Measurements from ENCODE around the gene SERP2.

SERP2 gene

DNA sequence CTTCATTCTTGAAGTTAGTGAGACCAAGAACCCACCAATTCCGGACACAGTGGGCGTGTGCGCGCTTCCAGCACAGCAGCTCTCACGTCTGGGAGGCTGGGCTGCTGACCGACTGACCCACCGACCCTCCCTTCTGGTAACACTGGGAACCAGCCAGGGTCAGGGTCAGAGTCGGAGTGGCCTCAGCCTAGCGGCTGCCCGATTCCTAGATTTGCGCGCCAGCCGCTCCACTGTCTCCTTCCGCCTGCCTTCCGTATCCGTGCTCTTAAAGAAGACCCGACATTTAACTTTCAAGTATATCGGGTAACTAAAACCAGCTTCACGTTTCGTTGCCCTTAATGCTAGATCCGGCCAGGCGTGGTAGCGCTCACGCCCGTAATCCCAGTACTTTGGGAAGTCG is 41.1 kb downstream of the SERP2 start:
- TF ChIP-seq, protein P1, sequence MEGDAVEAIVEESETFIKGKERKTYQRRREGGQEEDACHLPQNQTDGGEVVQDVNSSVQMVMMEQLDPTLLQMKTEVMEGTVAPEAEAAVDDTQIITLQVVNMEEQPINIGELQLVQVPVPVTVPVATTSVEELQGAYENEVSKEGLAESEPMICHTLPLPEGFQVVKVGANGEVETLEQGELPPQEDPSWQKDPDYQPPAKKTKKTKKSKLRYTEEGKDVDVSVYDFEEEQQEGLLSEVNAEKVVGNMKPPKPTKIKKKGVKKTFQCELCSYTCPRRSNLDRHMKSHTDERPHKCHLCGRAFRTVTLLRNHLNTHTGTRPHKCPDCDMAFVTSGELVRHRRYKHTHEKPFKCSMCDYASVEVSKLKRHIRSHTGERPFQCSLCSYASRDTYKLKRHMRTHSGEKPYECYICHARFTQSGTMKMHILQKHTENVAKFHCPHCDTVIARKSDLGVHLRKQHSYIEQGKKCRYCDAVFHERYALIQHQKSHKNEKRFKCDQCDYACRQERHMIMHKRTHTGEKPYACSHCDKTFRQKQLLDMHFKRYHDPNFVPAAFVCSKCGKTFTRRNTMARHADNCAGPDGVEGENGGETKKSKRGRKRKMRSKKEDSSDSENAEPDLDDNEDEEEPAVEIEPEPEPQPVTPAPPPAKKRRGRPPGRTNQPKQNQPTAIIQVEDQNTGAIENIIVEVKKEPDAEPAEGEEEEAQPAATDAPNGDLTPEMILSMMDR (IDR thresholded peaks at IDR 0.05; ENCODE audit: insufficient read depth, low read depth, low read length, missing control alignments), result no peak
- H3K4me3 ChIP-seq (ENCODE audit: low read depth, low read length), result no peak overlapping the region
- DNase-seq (ENCODE audit: low read depth), result no peak

DNA sequence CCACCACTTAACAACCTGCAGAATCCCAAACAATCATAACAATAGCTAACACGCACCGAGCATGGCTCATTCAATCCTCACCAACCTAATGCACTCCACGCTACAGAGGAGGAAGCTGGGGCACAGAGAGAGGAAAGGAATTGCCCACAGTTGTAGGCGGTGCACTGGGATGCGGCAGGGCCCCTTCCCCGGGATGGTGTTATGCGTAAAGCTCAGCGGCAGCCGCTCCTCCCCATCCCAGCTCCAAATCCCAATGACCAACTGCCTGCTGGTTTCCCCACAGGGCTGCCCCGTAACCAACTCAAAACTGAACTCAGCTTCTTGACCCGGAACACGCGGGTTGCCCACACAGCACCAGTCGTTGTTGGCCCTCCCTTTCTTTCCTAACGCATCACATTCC is 42.2 kb downstream of the SERP2 start:
- H3K4me3 ChIP-seq (ENCODE audit: low read depth, low read length), result no peak overlapping the region
- TF ChIP-seq, protein P1 (IDR thresholded peaks at IDR 0.05; ENCODE audit: insufficient read depth, low read depth, low read length, missing control alignments), result no peak
- no peak for DNase-seq (ENCODE audit: low read depth)

DNA sequence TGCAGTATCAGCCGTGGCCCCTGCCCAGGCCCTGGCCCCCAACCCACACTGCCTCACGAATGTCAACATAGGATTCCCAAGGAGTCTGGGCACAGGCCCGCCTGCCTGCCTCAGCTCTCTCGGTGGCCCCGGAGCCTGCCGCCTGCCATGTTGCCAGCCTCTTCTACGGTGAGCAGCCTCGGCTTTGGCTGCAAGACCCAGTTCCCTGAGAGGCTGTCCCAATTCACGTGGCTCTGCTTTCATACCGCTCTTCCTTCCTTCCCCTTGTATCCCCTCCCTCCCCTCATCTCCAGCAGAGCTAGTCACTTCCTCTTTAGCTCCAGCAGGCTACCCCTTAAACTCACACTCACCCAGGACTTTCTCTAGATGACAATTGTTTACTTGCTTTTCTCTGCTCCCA is 42.7 kb downstream of the SERP2 start:
- DNase-seq (ENCODE audit: low read depth), result no peak
- no peak overlapping the region for H3K4me3 ChIP-seq (ENCODE audit: low read depth, low read length)
- TF ChIP-seq, protein P1 (IDR thresholded peaks at IDR 0.05; ENCODE audit: insufficient read depth, low read depth, low read length, missing control alignments), result no peak

DNA sequence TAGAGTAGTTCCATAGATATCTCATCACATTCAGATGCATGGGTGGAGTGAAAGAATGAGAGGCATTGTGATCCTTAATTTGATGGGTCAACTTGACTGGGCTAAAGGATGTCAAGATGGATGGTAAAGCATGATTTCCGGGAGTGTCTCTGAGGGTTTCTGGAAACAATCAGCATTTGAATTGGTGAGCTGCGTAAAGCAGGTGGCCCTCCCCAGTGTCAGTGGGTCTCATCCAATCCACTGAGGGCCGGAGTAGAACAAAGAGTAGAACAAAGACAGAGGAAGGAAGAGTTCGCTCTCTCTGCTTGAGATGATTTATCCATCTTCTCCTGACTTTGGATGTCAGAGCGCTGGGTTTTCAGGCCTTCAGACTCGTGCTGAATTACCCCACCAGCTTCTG is 43.1 kb downstream of the SERP2 start:
- H3K4me3 ChIP-seq (ENCODE audit: low read depth, low read length), result no peak overlapping the region
- TF ChIP-seq, protein P1 (IDR thresholded peaks at IDR 0.05; ENCODE audit: insufficient read depth, low read depth, low read length, missing control alignments), result no peak
- no peak for DNase-seq (ENCODE audit: low read depth)

DNA sequence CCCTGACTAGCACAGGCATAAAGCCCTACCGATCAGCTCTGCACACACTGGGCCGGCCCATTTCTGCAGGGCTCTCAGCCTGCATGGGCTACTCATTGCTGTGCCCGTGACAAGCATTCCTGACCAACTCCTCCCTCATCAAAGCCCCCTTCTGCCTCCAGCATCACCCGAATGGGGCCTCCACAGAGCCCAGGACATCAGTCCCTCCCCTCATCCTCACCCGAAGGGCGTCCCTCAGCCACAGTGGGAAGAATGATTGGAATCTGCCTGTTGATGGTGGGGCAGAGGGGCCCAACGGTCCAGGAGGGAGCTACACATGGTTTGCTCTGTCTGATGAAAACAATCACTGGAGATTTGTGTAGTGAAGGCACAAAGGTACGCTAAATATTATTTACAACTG is 43.8 kb downstream of the SERP2 start:
- DNase-seq (ENCODE audit: low read depth), result no peak
- no peak overlapping the region for H3K4me3 ChIP-seq (ENCODE audit: low read depth, low read length)
- TF ChIP-seq, protein P1 (IDR thresholded peaks at IDR 0.05; ENCODE audit: insufficient read depth, low read depth, low read length, missing control alignments), result no peak

DNA sequence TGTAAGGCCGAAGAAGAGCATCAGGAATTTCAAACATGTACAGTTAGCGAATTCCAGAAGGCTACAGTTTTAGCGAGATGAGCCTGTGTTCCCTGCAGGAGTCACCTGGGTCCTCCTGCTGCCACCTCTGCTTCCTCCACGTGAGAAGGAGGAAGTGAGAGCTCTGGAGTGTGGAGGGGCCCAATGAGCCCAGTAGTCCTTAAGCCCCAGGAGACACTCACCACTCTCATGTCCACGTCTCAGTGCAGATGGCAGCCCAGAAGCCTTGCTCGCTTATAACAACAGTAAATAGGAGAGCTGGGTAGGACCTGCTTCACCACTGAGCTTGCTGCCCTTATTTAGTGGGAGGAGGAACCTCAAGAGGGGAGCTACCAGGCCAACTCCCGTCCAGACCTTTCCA is 44.3 kb downstream of the SERP2 start:
- DNase-seq (ENCODE audit: low read depth), result no peak
- TF ChIP-seq, protein P1 (IDR thresholded peaks at IDR 0.05; ENCODE audit: insufficient read depth, low read depth, low read length, missing control alignments), result no peak
- H3K4me3 ChIP-seq (ENCODE audit: low read depth, low read length), result no peak overlapping the region

DNA sequence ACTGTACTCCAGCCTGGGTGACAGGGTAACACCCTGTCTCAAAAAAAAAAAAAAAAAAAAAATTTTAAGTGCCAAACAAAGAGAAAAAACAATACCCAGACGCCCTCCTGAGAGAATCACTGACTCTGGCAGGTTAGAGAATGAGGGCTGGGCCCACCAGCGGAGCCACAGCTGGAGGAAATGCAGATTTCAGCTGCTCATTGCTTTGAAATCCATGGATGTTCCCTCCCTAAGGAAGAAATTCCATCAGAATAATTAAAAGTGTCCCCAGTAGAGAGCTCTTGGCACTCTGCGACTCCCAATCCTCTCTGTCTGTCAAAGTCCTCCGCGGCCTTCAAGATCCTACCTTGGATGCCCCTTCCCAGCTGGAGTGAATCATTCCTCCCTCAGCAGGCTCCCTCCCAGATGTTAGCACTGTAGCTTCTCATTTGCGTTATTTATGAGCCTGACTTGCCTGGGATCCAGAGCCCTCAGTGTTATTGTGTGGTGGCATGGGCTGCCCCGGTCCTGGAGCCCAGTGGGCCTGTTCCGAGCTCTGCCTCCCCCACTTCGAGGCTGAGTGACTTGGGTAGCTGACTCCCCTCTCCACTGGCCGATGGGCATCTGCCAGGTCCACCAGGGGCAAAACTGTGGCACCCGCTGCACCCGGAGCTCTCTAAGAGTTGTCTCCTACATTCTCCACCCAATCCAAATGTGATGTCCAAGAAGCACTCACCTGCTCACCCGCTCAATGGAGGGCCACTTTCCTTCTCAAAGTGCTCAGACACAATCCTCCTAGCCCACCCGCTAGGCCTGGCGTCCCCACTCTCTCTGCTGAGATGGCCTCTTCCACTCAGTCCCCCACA is 47.0 kb downstream of the SERP2 start:
- H3K4me3 ChIP-seq (ENCODE audit: low read depth, low read length), result no peak overlapping the region
- TF ChIP-seq, protein P1 (IDR thresholded peaks at IDR 0.05; ENCODE audit: insufficient read depth, low read depth, low read length, missing control alignments), result no peak
- DNase-seq (ENCODE audit: low read depth), result no peak
